Glomerular visceral epithelial cell (primary cell): ENCODE data around the gene ZAR1.
"Not testable (repeated sequence)": the region's sequence is repeated elsewhere in the genome, so short reads cannot be mapped to it uniquely, and the experiment has no call there.

Experiments used
- DNase-seq: peaks from one replicate; pipeline ENCODE4 v3.0.0-alpha.2; 2016; ENCODE audit errors: extremely low spot score

ZAR1 gene

GRCh38 chr4:48490012-48490679 is at the start of gene ZAR1:
ZAR1 (plus strand) TSS chr4:48490252; CDS start chr4:48490292, 40 bp downstream.
- no peak for DNase-seq

- not testable (repeated sequence) for DNase-seq
Measured at GRCh38 chr4:48440914-48441313, 49.1 kb upstream of the ZAR1 start.

- peak; percentile 15 for DNase-seq
Measured at GRCh38 chr4:48445704-48446103, 44.3 kb upstream of the ZAR1 start.

GRCh38 chr4:48446642-48447041 is 43.4 kb upstream of the ZAR1 start:
- no peak for DNase-seq

GRCh38 chr4:48449151-48449550 is 40.9 kb upstream of the ZAR1 start:
- no peak for DNase-seq

- no peak for DNase-seq
Measured at GRCh38 chr4:48450740-48451139, 39.3 kb upstream of the ZAR1 start.

- not testable (repeated sequence) for DNase-seq
Measured at GRCh38 chr4:48451656-48452055, 38.4 kb upstream of the ZAR1 start.

GRCh38 chr4:48454591-48454990 is 35.5 kb upstream of the ZAR1 start:
- no peak for DNase-seq

GRCh38 chr4:48461000-48461399 is 29.1 kb upstream of the ZAR1 start:
- no peak for DNase-seq

GRCh38 chr4:48462363-48462762 is 27.7 kb upstream of the ZAR1 start:
- no peak for DNase-seq

- no peak for DNase-seq
Measured at GRCh38 chr4:48467442-48467841, 22.6 kb upstream of the ZAR1 start.

GRCh38 chr4:48467891-48468290 is 22.2 kb upstream of the ZAR1 start:
- DNase-seq, result no peak

- DNase-seq, result no peak
Measured at GRCh38 chr4:48470137-48470536, 19.9 kb upstream of the ZAR1 start.

- DNase-seq, result peak; percentile 21
Measured at GRCh38 chr4:48470570-48470969, 19.5 kb upstream of the ZAR1 start.

- DNase-seq, result no peak
Measured at GRCh38 chr4:48472794-48473193, 17.3 kb upstream of the ZAR1 start.

GRCh38 chr4:48475770-48476169 is 14.3 kb upstream of the ZAR1 start:
- DNase-seq, result no peak

GRCh38 chr4:48478273-48478672 is 11.8 kb upstream of the ZAR1 start:
- no peak for DNase-seq

GRCh38 chr4:48481581-48481980 is 8.5 kb upstream of the ZAR1 start:
- no peak for DNase-seq

GRCh38 chr4:48483006-48483776 is 6.9 kb upstream of the ZAR1 start, which contains the start of gene SLC10A4:
SLC10A4 (plus strand) TSS chr4:48483343; CDS start chr4:48483562, 219 bp downstream.
- no peak for DNase-seq

GRCh38 chr4:48483777-48484493 is 6.1 kb upstream of the ZAR1 start:
- DNase-seq, result no peak

GRCh38 chr4:48484494-48485168 is 5.4 kb upstream of the ZAR1 start:
- DNase-seq, result no peak

- DNase-seq, result no peak
Measured at GRCh38 chr4:48489683-48490011, 405 bp upstream of the ZAR1 start.
